G401 (cell line): ENCODE data around the gene C19orf12. TPM values are rescaled to one million over a fixed set of nuclear protein-coding genes. Genes with fewer than 3 reads are reported as not detected.

Experiments used
- total RNA-seq: library from RNA; depleted of rRNA; stranded (reverse); fragments of >200 nt; shearing (Covaris generic); gene quantifications from 2 replicates; pipeline ENCODE4 v1.2.3, GENCODE V29; 2014; rRNA removed

C19orf12 gene
- total RNA-seq, 1 experiment from 2014 or later: 29.9 TPM

Other genes starting within 250 kb of the C19orf12 start
- gene VSTM2B, start 189.3 kb downstream of the C19orf12 start, total RNA-seq: 2.5 TPM in 1 of 2 replicates, not detected in the other
- 81.4 and 157 TPM in 2 replicates for gene POP4, start 109.0 kb downstream of the C19orf12 start, total RNA-seq
- 23.8 and 26.3 TPM in 2 replicates for gene PLEKHF1, start 49.8 kb downstream of the C19orf12 start, total RNA-seq
- gene CCNE1, start 96.7 kb upstream of the C19orf12 start, total RNA-seq: 50.8 and 76.0 TPM in 2 replicates
- 56.5 and 73.2 TPM in 2 replicates for gene URI1, start 227.0 kb upstream of the C19orf12 start, total RNA-seq